Measurements from ENCODE around the gene C1QTNF1.

C1QTNF1 gene

GRCh38 chr17:79091226-79091670 is 67.3 kb downstream of the C1QTNF1 start:
- no peak for DNase-seq (ENCODE audit: low read depth in 2 of 2)

- no peak for DNase-seq (ENCODE audit: low read depth in 2 of 2)
Observed at GRCh38 chr17:79092567-79092966, 68.6 kb downstream of the C1QTNF1 start.

GRCh38 chr17:79093270-79093669 is 69.3 kb downstream of the C1QTNF1 start:
- no peak for DNase-seq (ENCODE audit: low read depth in 2 of 2)

- DNase-seq (ENCODE audit: low read depth in 2 of 2): no peak
Observed at GRCh38 chr17:79094261-79094660, 70.3 kb downstream of the C1QTNF1 start.

GRCh38 chr17:79095345-79096055 is 71.5 kb downstream of the C1QTNF1 start:
- no peak for DNase-seq (ENCODE audit: low read depth in 2 of 2)

- DNase-seq (ENCODE audit: low read depth in 2 of 2): no peak
Observed at GRCh38 chr17:79096477-79096876, 72.5 kb downstream of the C1QTNF1 start.

- no peak for DNase-seq (ENCODE audit: low read depth in 2 of 2)
Observed at GRCh38 chr17:79097226-79098055, 73.5 kb downstream of the C1QTNF1 start.

GRCh38 chr17:79098282-79098867 is 74.4 kb downstream of the C1QTNF1 start:
- no peak for DNase-seq (ENCODE audit: low read depth in 2 of 2)
